Uterus (tissue), 4 donors: Measurements from ENCODE around the gene KLF16. TPM values are rescaled to one million over a fixed set of nuclear protein-coding genes. Genes with fewer than 3 reads are reported as not detected.

Source experiments
- DNase-seq, 2 donors: peaks; one replicate each; pipeline ENCODE4 v3.0.0-alpha.2; 2019 to 2020
- H3K27ac ChIP-seq, 2 donors: fragments of 200-600 bp; sonication (generic); 1 replicate in 1 of 2; 2 replicates in 1 of 2; pipeline ENCODE4 v1.5.1; 2016 to 2018
- H3K27me3 ChIP-seq, 2 donors: fragments of 200-600 bp; sonication (generic); one replicate each; pipeline ENCODE4 v1.5.1; 2018 to 2019; ENCODE audit warnings: control low read depth in 1 of 2
- H3K36me3 ChIP-seq, 2 donors: fragments of 200-600 bp; sonication (generic); one replicate each; pipeline ENCODE4 v1.5.1; 2019; ENCODE audit warnings: control low read depth in 1 of 2
- H3K4me1 ChIP-seq, 2 donors: fragments of 200-600 bp; sonication (generic); one replicate each; pipeline ENCODE4 v1.5.1; 2018 to 2019; ENCODE audit warnings: control low read depth in 1 of 2
- H3K4me3 ChIP-seq, 2 donors: fragments of 200-600 bp; sonication (generic); 1 replicate in 1 of 2; 2 replicates in 1 of 2; pipeline ENCODE4 v1.5.1; 2018 to 2019; ENCODE audit warnings: mild to moderate bottlenecking in 1 of 2
- H3K9me3 ChIP-seq, 2 donors: fragments of 200-600 bp; sonication (generic); one replicate each; pipeline ENCODE4 v1.5.1; 2019; ENCODE audit warnings: control low read depth in 1 of 2
- POLR2A ChIP-seq, 2 donors: fragments of 450-650 bp; IDR thresholded peaks; one replicate each; pipeline ENCODE4 v1.6.1; 2016; ENCODE audit warnings: antibody characterized with exemption in 2 of 2, mild to moderate bottlenecking in 1 of 2, moderate library complexity in 1 of 2
- intact Hi-C: fragments of 100-400 bp; cut with DNase I; formaldehyde crosslinking; loops from one replicate; pipeline ENCODE4 v1.15.1; 2023; ENCODE audit warnings: low total_unique reads
- total RNA-seq, 4 donors: library from RNA; depleted of rRNA in 3 of 4; stranded (reverse); fragments of >200 nt in 3 of 4; gene quantifications; one replicate each; pipeline versions ENCODE4 v1.1.0 to v1.2.4, GENCODE V29; 2014 to 2023
- TF ChIP-seq, protein P1 (sequence below), 4 experiments: fragments of 200-600 bp in 2 of 4; fragments of 450-650 bp in 2 of 4; sonication (generic) in 2 of 4; IDR thresholded peaks; one replicate each; pipeline ENCODE4 v1.5.1; 2016 to 2019; ENCODE audit warnings: antibody characterized with exemption in 4 of 4, mild to moderate bottlenecking in 2 of 4, moderate library complexity in 1 of 4
- donor health status: DM: yes; HTN: yes; CAD: no.

The KLF16 gene
- total RNA-seq, 4 donors from 2014 or later: 0.26 to 17.7 (median 3.9) TPM; not detected in 1

DNA sequence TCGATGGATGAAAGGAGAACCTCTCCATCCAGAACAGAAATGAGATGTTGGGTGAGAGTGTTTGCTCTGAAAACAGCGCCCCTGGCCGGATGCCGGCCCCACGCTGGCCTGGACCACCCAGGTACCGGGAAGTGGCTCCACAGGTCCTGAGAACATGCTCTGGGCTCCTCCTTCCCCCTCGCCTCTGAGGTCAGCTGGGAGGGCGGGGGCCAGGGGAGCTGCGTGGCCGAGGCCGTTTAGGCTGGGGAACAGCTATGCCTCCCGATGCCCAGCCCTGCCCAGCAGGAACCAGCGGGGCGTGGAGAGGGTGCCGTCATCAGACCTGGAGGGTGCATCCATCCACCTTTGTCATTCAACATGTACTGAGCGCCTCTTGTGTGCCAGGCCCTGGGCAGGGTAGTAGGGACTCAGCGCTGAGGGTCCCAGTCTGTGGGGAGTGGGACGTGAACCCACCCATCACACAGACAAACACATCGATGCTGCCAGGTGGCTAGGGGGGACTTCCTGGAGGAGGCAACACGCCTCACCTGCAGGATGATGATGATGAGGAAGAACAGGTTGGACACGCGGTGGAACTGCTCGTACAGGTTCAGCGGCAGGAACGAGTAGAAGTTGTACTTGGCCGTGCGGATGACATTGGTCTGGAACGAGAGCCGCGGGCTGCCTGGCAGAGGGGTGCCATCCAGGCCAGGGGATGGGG, 55.5 kb downstream of the KLF16 start:
- H3K9me3 ChIP-seq: no peaks in the 10 kb centered on the region
- no peak overlapping the region for H3K27ac ChIP-seq
- no peaks in the 10 kb centered on the region for H3K27me3 ChIP-seq
- no peak for DNase-seq
- no peak for TF ChIP-seq POLR2A (IDR thresholded peaks at IDR 0.05)
- TF ChIP-seq, protein P1, sequence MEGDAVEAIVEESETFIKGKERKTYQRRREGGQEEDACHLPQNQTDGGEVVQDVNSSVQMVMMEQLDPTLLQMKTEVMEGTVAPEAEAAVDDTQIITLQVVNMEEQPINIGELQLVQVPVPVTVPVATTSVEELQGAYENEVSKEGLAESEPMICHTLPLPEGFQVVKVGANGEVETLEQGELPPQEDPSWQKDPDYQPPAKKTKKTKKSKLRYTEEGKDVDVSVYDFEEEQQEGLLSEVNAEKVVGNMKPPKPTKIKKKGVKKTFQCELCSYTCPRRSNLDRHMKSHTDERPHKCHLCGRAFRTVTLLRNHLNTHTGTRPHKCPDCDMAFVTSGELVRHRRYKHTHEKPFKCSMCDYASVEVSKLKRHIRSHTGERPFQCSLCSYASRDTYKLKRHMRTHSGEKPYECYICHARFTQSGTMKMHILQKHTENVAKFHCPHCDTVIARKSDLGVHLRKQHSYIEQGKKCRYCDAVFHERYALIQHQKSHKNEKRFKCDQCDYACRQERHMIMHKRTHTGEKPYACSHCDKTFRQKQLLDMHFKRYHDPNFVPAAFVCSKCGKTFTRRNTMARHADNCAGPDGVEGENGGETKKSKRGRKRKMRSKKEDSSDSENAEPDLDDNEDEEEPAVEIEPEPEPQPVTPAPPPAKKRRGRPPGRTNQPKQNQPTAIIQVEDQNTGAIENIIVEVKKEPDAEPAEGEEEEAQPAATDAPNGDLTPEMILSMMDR (IDR thresholded peaks at IDR 0.05): no peak
- no peak overlapping the region for H3K4me3 ChIP-seq
- peaks cover 0 to 10% of the 10 kb centered on the region in 2 donors for H3K4me1 ChIP-seq
- intact Hi-C loops: no loop called here
- H3K36me3 ChIP-seq: no peaks in the 10 kb centered on the region

DNA sequence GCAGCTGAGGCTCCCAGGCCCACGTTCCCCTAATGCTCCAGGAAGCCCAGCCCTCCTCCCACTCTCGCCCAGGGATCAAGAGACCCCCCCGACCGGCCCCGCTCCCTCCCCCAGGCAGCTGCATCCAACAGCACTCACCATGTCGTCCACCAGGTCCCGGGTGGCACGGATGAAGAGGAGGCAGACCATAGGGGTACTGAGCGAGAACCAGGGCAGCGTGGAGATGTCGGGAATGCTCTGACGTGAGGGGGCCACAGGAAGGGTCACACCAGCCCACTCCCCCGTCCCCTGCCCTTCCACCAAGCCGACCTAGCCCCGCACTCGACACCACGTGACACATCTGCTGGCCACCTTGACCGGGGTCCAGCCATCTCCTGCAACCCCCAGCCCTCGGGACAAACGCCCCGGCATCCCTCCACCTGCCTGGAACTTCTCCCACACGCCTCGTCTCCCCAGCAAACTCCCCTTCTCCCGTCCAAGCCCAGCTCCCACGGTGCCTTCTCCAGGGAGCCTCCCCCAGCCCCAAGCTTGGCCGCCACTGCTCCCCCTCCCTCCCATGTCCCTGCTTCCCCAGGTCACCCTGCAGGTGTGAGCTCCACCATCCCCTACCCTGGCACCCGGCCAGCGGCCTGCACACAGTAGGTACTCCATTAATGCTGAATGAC, 56.2 kb downstream of the KLF16 start:
- TF ChIP-seq POLR2A (IDR thresholded peaks at IDR 0.05): no peak
- TF ChIP-seq, protein P1 (IDR thresholded peaks at IDR 0.05): no peak
- H3K4me1 ChIP-seq: peaks cover 0 to 5% of the 10 kb centered on the region in 2 donors
- no peak for DNase-seq
- intact Hi-C loops: no loop called here
- no peak overlapping the region for H3K4me3 ChIP-seq
- no peaks in the 10 kb centered on the region for H3K27me3 ChIP-seq
- no peak overlapping the region for H3K27ac ChIP-seq
- H3K36me3 ChIP-seq: no peaks in the 10 kb centered on the region
- H3K9me3 ChIP-seq: no peaks in the 10 kb centered on the region

DNA sequence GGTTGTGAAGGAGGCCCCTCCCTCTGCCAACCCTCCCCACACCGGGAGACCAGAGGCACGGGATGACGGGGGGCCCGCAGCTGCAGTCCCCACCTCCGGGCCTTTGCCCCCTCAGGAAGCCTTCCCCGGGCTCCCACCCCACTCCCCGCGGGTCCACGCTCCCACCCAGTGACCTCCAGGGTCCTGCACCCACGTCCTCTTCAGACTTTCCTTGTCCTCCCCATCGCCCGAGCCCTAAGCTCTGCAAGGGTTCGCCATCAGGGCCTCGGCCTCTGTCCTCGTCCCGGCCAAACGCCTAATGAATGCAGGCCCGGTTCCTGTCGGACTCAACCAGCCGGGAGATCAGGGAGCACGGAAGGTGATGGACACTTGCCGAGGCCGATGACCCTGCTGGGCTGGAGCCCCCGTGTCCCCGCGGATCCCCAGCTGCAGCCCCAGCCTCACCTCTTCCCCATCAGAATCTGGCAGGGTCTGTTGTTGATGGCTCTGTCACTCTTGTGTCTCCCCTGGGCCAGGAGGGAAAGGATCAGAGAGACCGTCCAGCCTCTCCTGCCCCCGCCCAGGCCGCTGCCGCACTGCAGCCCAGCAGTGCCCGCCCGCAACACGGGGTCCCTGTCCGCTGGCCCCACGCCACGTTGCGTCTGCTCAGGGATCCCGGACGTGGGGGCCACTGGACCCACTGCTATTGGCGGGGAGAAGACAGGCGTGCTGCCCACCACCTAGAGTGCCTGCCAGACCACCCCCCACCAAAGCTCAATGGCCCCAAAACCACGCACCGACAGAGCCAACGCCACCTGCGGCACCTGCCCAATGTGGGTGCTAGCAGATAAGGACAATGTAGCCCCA, 57.0 kb downstream of the KLF16 start:
- Histone ChIP-seq H3K9me3 (no peaks in the 10 kb centered on the region), H3K36me3 (no peaks in the 10 kb centered on the region), H3K27ac (no peak overlapping the region), H3K4me3 (no peak overlapping the region), H3K27me3 (no peaks in the 10 kb centered on the region), H3K4me1 (no peaks in the 10 kb centered on the region)
- DNase-seq: no peak
- TF ChIP-seq, protein P1 (IDR thresholded peaks at IDR 0.05): no peak
- TF ChIP-seq POLR2A (IDR thresholded peaks at IDR 0.05): no peak
- intact Hi-C loops: no loop called here

DNA sequence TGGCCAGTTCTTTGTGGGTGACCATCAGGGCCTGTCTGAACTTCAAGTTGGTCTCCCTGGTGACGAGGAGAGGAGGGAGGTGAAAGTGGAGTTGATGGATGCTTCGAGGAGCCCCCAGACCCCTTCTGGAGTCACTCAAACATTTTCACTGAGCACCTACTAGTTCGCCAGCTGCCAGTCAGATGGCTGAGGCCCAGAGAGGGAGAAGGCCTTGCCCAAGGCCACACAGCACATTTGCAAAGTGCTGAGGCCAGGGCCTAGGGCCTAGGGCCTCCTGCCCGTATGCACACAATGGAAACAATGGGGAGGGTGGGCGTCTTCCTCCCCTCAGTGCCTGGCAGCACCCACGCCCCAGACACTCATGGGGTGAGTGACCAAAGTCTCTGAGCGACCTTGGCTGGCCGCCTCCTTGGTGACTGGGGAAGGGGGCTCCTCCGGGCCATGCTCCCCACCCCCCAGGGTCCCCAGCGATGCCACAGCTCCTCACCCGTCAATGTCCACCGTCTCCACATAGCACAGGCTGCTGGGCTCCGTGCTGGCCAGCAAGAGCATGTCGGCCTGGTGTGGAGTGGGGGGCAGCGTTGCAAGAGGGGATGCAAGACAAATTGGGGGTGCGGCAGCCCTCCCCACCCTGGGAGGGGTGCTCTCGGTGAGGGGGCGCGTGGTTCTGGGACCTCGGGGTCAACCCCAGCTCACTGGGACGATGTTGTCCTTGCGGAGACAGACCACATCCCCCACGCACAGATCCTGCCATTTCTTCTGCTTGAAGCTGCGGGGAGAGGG, 57.8 kb downstream of the KLF16 start:
- DNase-seq: no peak
- TF ChIP-seq POLR2A (IDR thresholded peaks at IDR 0.05): no peak
- TF ChIP-seq, protein P1 (IDR thresholded peaks at IDR 0.05): no peak
- no peaks in the 10 kb centered on the region for H3K36me3 ChIP-seq
- no peaks in the 10 kb centered on the region for H3K27me3 ChIP-seq
- intact Hi-C loops: no loop called here
- H3K4me3 ChIP-seq: no peak overlapping the region
- H3K4me1 ChIP-seq: no peaks in the 10 kb centered on the region
- no peaks in the 10 kb centered on the region for H3K9me3 ChIP-seq
- H3K27ac ChIP-seq: no peak overlapping the region
